ENCODE measurements around the gene UBE2L5. TPM values are rescaled to one million over a fixed set of nuclear protein-coding genes. Genes with fewer than 3 reads are reported as not detected.

UBE2L5 gene
- total RNA-seq, 2 donors from 2014 or later = 0.18 to 5.2 TPM

DNA sequence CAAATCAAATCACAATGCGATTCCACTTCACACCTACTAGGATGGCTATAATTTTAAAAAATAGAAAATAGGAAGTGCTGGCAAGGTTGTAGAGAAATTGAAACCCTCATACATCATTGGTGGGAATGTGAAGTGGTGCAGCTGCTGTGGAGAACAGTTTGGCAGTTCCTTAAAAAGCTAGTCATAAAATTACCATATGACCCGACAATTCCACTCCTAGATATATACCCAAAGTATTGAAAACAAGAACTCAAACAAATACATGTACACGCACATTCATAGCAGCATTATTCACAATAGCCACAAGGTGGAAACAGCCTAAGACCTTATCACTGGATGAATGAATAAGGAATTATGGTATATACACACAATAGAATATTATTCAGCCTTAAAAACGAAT, 31.4 kb downstream of the UBE2L5 start:
- Histone ChIP-seq H3K9me3 (no peaks in the 10 kb centered on the region), H3K36me3 (no peaks in the 10 kb centered on the region), H3K4me3 (no peak overlapping the region), H3K27me3 (replicated peaks; ENCODE audit: insufficient read depth) (no peaks in the 10 kb centered on the region), H3K27ac (no peak overlapping the region), H3K4me1 (replicated peaks) (no peaks in the 10 kb centered on the region)
- DNase-seq (ENCODE audit: low spot score) = no peak
- intact Hi-C loops (cut with DNase I) = loop anchor here (10.0 kb wide), 2 partner anchors 199 to 591 kb away; no protein-coding TSS in a partner anchor
- TF ChIP-seq POLR2A (IDR thresholded peaks at IDR 0.05) = no peak
- TF ChIP-seq POLR2AphosphoS5 (IDR thresholded peaks at IDR 0.05) = no peak
- TF ChIP-seq, protein P1, sequence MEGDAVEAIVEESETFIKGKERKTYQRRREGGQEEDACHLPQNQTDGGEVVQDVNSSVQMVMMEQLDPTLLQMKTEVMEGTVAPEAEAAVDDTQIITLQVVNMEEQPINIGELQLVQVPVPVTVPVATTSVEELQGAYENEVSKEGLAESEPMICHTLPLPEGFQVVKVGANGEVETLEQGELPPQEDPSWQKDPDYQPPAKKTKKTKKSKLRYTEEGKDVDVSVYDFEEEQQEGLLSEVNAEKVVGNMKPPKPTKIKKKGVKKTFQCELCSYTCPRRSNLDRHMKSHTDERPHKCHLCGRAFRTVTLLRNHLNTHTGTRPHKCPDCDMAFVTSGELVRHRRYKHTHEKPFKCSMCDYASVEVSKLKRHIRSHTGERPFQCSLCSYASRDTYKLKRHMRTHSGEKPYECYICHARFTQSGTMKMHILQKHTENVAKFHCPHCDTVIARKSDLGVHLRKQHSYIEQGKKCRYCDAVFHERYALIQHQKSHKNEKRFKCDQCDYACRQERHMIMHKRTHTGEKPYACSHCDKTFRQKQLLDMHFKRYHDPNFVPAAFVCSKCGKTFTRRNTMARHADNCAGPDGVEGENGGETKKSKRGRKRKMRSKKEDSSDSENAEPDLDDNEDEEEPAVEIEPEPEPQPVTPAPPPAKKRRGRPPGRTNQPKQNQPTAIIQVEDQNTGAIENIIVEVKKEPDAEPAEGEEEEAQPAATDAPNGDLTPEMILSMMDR (IDR thresholded peaks at IDR 0.05) = no peak
- 90% methylated on average over 4 of the region's 4 CpGs for WGBS

DNA sequence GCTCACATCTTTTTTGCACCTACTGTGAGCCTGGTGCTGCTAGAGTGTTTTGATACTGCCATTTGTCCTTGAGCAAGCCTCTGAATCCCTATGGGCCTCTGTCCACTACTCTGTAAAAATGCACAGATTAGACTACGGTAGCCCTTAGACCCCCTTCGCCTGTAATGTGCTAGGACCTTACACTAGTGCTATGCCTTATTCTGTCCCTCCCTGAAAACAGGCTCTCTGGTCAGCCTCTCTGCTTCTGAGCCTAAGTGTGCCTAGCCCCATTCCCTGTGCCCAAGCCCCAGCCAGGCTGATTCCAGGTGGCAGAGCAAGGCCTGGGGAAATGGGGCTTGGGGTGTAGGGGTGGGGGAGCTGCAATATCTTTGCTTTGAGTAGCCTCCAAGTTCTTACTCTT, 32.7 kb downstream of the UBE2L5 start:
- WGBS = 83% methylated on average over 2 of the region's 2 CpGs
- Histone ChIP-seq H3K9me3 (no peaks in the 10 kb centered on the region), H3K27me3 (replicated peaks; ENCODE audit: insufficient read depth) (no peaks in the 10 kb centered on the region), H3K4me3 (no peak overlapping the region), H3K36me3 (no peaks in the 10 kb centered on the region), H3K4me1 (replicated peaks) (no peaks in the 10 kb centered on the region), H3K27ac (no peak overlapping the region)
- no peak for TF ChIP-seq POLR2AphosphoS5 (IDR thresholded peaks at IDR 0.05)
- TF ChIP-seq, protein P1 (IDR thresholded peaks at IDR 0.05) = no peak
- no peak for TF ChIP-seq POLR2A (IDR thresholded peaks at IDR 0.05)
- no peak for DNase-seq (ENCODE audit: low spot score)
- intact Hi-C loops (cut with DNase I) = loop anchor here (10.0 kb wide), 2 partner anchors 200 to 590 kb away; no protein-coding TSS in a partner anchor

DNA sequence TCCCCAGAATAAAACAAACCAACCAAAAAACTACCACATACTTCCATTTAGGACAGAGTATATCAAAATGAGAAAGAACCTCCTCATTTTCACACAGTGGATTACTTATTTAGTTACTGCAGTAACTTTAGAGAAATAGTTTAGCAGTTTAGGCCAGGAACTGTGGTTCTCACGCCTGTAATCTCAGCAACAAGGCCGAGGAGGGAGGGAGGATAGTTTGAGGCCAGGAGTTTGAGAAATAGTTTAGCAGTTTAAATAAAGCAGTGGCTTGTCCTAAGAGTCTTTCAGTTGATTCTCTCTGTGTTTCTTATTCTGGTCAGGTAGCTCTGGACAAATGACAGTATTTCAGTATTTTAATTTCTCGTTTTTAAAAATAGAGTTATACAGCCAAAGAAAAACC, 34.0 kb downstream of the UBE2L5 start:
- no peaks in the 10 kb centered on the region for H3K27me3 ChIP-seq (replicated peaks; ENCODE audit: insufficient read depth)
- no peaks in the 10 kb centered on the region for H3K36me3 ChIP-seq
- no peak overlapping the region for H3K27ac ChIP-seq
- no peak overlapping the region for H3K4me3 ChIP-seq
- WGBS = 37% methylated on average over 3 of the region's 3 CpGs
- intact Hi-C loops (cut with DNase I) = loop anchor here (10.0 kb wide), 2 partner anchors 201 to 589 kb away; no protein-coding TSS in a partner anchor
- no peak for DNase-seq (ENCODE audit: low spot score)
- H3K4me1 ChIP-seq (replicated peaks) = no peaks in the 10 kb centered on the region
- H3K9me3 ChIP-seq = no peaks in the 10 kb centered on the region
- TF ChIP-seq POLR2A (IDR thresholded peaks at IDR 0.05) (no peak), POLR2AphosphoS5 (IDR thresholded peaks at IDR 0.05) (no peak)
- TF ChIP-seq, protein P1 (IDR thresholded peaks at IDR 0.05) = no peak

DNA sequence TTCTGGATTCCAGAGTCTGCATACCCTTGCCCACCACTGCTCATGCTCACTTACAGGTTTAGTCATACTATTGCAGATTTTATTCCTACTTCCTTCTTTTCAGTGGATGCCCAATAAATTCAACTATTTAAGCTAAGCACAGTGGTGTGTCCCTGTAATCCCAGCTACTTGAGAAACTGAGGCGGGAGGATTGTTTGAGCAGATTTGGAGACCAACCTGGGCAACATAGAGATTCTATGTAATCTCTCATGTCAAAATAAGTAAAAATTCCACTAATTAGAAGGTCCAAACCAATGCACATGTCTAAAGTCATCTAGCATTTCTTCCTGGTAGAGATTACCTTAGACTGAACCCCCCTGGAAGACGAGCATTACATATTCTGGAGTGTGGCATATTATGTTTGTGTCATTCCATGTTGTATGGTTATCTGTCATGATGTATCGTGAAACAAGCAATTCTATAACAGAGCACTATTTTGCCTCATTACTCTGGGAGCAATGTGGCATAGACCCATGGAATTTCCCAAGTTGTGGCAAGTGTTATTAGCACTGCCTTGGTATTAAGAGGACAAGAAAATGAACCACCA, 35.1 kb downstream of the UBE2L5 start:
- H3K27me3 ChIP-seq (replicated peaks; ENCODE audit: insufficient read depth) = no peaks in the 10 kb centered on the region
- H3K4me3 ChIP-seq = no peak overlapping the region
- no peak for DNase-seq (ENCODE audit: low spot score)
- intact Hi-C loops (cut with DNase I) = loop anchor here (10.0 kb wide), 2 partner anchors 203 to 587 kb away; no protein-coding TSS in a partner anchor
- TF ChIP-seq, protein P1 (IDR thresholded peaks at IDR 0.05) = no peak
- TF ChIP-seq POLR2A (IDR thresholded peaks at IDR 0.05) (no peak), POLR2AphosphoS5 (IDR thresholded peaks at IDR 0.05) (no peak)
- H3K36me3 ChIP-seq = no peaks in the 10 kb centered on the region
- H3K27ac ChIP-seq = no peak overlapping the region
- peaks cover 3% of the 10 kb centered on the region for H3K4me1 ChIP-seq (replicated peaks)
- WGBS = 61% methylated on average over 3 of the region's 3 CpGs
- H3K9me3 ChIP-seq = no peaks in the 10 kb centered on the region

Data from prostate gland (tissue), 2 donors.